Gastrocnemius medialis (tissue), 4 donors: ENCODE results near the gene CPM.

Experiments
- CTCF ChIP-seq, 5 experiments: fragments of 450-650 bp in 3 of 5; fragments of 200-600 bp in 2 of 5; sonication (generic) in 2 of 5; IDR thresholded peaks in 4 of 5; conservative IDR thresholded peaks in 1 of 5; 1 replicate in 4 of 5; 2 replicates in 1 of 5; pipeline ENCODE4 v1.5.1; 2016 to 2019; ENCODE audit warnings: antibody characterized with exemption in 5 of 5, mild to moderate bottlenecking in 3 of 5, moderate library complexity in 3 of 5
- POLR2A ChIP-seq, 2 donors: fragments of 450-650 bp; IDR thresholded peaks; one replicate each; pipeline ENCODE4 v1.6.1; 2017; ENCODE audit warnings: antibody characterized with exemption in 2 of 2, mild to moderate bottlenecking in 2 of 2, moderate library complexity in 2 of 2

- TF ChIP-seq POLR2A (IDR thresholded peaks at IDR 0.05) (no peak), CTCF (IDR thresholded peaks at IDR 0.05 in 4 of 5, conservative IDR thresholded peaks at IDR 0.05 in 1 of 5) (no peak)
Measured at GRCh38 chr12:68878283-68878682, 54.7 kb downstream of the CPM start.
